ENCODE results near the gene BIRC5.

Gene BIRC5

GRCh38 chr17:78258323-78259191, 44.5 kb downstream of the BIRC5 start:
- DNase-seq: peak; percentile 78

DNA sequence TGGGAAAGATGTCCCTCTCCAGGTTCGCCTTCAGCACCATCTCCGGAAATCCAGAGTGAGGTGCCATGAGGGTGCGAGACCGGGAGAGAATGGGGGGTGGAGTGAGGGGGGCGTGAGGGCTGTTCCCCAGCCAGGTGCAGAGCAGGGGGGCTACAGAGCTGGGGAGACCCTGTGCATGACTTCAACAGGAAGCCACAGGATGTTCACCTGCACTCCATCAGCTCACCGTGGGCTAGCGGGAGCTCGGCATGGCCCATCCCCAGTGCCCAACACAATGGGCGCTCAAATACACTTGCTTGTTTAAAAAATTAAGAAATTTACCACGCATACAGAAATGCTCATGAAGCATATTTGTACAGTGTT, 45.1 kb downstream of the BIRC5 start:
- DNase-seq: no peak

DNA sequence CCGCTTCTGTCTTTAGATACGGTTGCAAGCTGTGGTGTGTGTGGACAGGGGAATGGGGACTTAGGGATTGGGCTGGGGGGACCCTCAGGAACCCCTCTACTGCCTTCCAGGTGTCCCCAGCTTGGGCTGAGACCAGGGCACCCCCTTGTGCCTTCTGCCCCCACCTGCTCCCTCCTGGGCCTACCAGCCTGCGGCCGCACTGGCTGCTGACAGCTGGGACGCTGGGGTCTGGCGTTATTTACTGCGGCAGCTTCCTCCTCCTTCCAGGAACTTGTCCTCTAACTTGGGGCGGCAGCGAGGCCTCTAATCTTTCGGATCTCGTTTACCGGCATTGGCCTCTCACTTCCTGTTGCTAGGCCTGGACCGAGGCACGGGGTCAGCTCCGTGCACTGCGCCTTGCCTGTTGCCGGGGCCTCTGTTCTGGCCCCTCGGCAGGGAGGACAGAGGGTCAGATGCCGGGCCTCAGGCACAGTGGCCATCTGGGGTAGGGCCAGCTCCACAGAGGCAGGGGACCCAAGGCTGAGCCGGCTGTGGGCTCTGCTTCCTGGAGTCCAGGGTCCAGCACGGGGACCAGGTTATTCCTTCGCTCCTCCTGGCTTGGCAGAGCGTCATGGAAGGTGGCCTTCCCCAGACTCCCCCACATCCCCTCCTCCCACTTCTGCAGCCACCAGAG, 49.1 kb downstream of the BIRC5 start:
- peak; percentile 48 for DNase-seq

- no peak for DNase-seq
These were observed 49.8 kb downstream of the BIRC5 start for GRCh38 chr17:78263736-78264340.

DNA sequence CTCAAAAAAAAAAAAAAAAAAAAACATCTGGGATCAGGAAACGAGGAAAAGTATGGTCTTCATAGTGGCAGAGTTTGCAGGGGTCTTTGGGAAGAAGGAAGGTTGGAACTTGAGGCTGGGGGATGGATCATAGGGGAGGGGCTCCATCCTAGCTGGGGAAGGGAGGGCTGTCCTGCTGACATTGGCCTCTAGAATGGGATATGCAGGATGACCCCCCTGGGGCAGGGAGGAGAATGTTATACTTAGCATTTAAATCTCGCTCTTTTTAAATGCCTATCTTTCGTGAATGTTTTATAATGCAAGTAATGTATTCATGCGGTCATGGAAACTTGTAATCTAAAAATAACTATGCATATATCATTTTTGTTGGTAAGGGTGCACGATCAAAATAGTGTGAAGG, 50.5 kb downstream of the BIRC5 start:
- no peak for DNase-seq

DNA sequence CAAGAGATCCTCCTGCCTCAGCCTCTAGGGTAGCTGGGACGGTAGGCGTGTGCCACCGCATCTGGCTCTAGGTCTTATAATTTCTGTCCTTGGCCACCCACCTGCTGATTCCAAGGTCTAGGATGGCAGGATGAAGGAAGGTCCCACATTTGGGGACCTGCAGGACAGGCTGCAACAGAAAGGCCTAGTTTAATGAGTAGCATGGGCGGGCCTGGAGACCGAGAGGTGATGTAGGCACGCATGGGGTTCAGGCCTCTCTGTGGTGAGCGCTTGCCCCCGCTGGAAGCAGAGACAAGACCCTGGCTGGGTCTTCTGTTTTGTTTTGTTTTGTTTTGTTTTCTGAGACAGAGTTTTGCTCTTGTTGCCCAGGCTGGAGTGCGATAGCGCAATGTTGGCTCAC, 51.1 kb downstream of the BIRC5 start:
- no peak for DNase-seq

GRCh38 chr17:78266231-78266631, 52.2 kb downstream of the BIRC5 start:
- no peak for DNase-seq

GRCh38 chr17:78266771-78267170, 52.7 kb downstream of the BIRC5 start:
- DNase-seq: no peak

DNA sequence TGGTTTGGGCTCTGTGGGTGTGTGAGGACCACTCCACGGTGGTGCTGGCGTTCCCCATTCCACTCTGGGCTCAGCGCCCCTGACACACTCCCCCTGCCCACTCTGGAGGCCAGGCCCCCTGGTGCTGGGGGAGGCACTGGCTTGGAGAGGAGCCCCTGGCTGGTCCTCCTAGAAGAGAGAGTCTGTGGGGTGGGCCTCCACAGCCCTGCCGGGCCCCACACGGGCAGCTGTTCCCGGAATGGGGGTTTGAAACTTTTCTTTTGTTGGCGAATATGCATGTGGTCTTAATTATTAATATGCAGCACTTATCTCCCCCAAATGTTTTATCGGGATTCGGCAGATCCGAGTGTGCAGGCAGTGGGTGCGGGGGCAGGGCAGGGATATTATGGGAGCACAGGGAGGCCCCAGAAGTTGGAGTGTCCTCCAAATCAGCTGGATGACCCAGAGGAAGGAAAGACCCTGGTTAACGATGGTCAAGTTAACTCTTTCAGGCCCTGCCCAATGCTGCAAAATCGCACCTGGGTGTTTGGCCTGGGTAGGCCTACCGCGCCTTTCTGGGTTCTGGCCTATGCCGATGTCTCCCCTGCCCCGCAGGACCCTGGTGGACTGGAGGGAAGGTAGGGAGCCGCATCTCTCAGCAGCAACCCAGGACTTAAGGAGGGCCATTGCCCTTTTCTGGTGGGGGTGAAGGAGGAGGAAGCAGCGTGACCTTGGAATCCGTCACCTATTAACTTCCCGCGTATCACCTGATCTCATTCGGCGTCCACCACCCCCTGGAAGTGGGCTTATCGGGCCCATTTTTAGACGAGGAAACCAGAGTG, 53.4 kb downstream of the BIRC5 start:
- no peak for DNase-seq

- no peak for DNase-seq
These were observed 54.3 kb downstream of the BIRC5 start for GRCh38 chr17:78268191-78268874.

DNA sequence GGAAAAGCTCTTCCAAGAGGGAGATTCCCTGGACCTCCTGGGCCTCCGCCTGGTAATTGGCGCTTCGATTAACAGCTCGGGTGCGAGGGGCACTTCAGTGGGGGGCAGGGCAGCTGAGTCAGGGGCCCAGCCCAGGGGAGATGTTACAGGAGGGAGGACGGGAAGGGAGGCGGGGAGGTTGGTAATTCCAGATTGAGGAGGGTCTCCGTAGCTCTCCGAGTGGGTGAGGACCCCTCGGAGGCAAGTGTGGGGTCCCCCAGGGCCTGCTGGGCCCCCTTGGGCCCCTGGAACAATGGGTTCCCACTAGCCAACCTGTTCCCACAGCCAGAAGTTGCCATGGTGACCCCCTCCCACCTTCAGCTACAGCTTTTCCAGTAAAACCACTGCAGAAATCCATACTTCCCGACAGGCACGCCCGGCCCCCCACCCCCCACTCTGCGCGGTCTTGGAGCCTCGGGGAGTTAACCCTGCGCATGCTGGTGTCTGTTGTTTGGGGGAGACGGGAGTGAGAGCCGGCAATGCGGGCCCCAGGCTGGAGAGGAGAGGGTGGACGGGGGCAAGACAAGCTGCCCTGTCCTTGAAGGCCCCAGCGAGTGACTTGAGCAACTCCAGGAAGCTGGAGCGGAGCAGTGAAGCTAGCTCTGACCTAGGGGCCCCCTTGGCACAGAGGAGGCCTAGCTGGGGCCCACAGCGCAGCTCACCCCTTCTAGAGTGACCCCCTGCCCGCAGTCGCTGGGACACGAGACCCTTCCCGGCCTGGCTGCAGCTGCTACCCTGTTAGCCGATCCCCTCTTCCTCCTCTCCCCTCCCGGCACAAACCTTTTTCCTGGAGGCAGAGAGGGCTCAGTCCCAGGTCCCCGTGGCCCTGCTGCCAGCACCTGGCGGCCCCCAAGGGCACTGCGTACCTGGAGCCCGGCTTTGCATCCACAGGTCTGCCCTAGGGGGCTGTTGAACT, 55.2 kb downstream of the BIRC5 start:
- DNase-seq: no peak

GRCh38 chr17:78269955-78270381, 55.9 kb downstream of the BIRC5 start:
- no peak for DNase-seq

- DNase-seq: no peak
These were observed 57.5 kb downstream of the BIRC5 start for GRCh38 chr17:78271419-78272170.

DNA sequence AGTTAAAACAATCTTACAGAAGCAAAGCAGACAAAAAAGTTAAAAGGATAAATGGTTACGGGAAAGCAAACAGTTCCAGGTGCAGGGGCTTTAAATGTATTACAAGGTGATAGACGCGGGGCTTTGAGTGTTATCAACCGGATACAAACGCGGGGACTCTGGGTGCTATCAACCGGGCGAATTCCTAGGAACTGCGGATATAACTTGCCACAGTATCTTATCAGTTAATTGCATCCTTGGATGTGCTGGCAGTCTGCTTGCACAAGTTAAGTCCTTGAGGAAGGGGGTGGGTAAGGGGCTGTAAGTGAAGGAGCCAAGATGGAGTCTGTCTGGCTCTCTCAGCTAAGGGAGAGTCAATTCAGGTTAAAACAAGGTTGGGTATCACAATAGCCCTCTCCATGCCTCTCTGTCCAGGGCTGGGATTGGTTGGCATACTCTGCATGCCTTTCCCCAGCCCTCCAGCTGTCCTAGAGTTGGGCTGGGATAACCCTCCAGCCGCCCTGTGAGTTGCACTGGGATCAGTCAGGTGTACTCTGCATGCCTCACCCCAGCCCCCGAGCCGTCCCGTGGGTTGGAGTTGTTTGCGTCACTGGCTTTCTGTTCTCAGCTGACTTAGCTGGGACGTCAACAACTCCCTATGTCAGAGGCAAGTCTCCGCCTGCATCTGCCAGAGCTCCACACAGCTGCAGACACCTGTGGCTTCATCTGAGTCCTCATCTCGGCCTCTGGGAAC, 58.3 kb downstream of the BIRC5 start:
- DNase-seq: peak; percentile 80

DNA sequence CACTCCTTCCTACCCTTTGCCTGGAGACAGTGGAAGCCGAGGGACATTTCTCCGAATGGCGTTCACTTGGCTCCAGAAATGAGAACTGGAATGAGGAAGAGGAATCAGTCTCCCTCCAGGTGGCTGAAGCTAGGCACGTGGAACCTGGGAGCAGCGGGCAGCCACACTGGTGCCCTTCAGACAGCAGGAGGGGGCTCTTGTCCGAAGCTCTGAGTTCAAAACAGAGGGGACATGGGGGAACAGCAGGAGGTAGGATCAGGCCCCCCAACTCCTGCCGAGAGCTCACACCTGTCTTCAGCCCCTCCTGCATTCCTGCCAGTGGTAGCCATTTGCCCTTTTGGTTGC, 58.8 kb downstream of the BIRC5 start:
- no peak for DNase-seq

- no peak for DNase-seq
These were observed 59.8 kb downstream of the BIRC5 start for GRCh38 chr17:78273813-78274212.

All from CD4-positive, alpha-beta T cell treated with Interferon gamma for 1 hour (primary cell).